ENCODE results near the gene NDUFA7.
A peak's percentile ranks its signal among the peaks of the same experiment; 100 is the strongest.

NDUFA7 gene

DNA sequence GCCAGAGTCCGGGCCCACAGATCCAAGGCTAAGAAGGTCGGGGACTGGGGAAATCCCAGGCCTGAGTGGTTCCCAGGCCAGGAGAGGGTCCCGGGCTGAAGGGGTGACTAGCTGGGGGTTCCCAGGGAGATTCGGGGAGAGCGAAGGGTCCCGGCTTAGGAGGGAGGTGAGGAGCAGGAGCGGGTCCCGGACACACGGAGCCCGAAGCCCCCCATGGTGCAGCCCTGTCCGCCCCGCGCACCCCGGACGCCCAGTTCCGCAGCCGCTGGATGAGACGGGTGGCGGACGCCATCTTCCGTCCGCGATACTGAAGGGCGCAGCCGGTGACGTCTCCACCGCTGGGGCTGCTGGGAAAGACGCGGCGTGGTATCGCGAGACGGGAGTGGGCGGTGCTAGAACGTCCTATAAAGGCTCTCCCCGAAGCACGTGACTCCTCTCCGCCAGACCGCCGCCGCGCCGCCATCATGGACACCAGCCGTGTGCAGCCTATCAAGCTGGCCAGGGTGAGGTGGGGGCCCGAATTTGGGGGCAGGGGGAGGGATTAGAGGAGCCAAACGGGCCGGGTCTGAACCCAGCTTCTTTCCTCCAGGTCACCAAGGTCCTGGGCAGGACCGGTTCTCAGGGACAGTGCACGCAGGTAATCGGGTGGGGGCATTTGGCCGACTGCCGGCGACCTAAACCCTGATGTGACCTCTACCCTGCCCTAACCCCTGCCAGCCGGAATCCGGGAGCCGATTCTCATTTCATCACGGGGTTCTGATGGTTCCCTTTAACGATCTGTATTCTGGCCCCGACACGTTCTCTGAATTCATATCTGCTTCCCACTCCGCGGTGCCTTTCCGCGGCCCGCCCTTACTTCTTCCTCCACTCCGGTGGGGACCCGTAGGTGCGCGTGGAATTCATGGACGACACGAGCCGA lies at the start of gene NDUFA7, which contains the start of gene RPS28:
TSS of gene NDUFA7 (minus strand) at position 309 of the 919 bp plus-strand sequence. CDS start at position 292, 17 bp downstream.
TSS of gene RPS28 (plus strand) at position 430 of the 919 bp plus-strand sequence. CDS start at position 465, 35 bp downstream.
- H3K4me3 ChIP-seq (ENCODE audit: low read length) = peak within 1 kb of the TSS; percentile 99
- DNase-seq (ENCODE audit: low read depth) = peak; percentile 71
- TF ChIP-seq, protein P1, sequence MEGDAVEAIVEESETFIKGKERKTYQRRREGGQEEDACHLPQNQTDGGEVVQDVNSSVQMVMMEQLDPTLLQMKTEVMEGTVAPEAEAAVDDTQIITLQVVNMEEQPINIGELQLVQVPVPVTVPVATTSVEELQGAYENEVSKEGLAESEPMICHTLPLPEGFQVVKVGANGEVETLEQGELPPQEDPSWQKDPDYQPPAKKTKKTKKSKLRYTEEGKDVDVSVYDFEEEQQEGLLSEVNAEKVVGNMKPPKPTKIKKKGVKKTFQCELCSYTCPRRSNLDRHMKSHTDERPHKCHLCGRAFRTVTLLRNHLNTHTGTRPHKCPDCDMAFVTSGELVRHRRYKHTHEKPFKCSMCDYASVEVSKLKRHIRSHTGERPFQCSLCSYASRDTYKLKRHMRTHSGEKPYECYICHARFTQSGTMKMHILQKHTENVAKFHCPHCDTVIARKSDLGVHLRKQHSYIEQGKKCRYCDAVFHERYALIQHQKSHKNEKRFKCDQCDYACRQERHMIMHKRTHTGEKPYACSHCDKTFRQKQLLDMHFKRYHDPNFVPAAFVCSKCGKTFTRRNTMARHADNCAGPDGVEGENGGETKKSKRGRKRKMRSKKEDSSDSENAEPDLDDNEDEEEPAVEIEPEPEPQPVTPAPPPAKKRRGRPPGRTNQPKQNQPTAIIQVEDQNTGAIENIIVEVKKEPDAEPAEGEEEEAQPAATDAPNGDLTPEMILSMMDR (conservative IDR thresholded peaks at IDR 0.05; ENCODE audit: low read depth, low read length) = no peak

DNA sequence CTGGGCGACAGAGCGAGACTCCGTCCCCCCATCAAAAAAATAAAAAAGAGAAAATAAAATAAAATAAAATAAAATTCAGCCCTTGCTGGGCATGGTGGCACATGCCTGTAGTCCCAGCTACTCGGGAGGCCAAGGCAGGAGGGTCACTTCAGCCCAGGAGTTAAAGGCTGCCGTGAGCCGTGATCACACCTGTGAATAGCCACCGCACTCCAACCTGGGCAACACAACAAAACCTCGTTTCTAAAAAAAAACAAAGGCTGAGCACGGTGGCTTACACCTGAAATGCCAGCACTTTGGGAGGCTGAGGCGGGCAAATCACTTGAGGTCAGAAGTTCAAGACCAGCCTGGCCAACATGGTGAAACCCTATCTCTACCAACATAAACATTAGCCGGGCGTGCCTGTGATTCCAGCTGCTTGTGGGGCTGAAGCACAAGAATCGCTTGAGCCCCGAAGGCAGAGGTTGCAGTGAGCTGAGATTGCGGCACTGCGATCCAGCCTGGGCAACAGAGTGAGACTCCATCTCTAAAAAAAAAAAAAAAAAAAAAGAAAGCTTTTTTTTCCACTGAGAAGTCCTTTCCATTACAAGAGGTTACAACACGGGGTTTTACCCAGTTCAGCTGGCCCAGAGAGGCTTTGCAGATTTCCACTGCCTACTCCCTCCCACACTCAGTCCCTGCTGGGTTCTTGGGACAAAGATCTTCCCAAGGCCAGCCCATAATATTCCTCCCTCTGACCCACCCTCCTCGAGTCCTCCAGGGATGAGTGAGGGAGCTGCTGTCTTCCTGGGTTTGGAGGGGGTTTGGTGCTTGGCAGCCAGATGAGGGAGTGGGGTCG lies 49.2 kb upstream of the NDUFA7 start:
- DNase-seq (ENCODE audit: low read depth) = no peak
- H3K4me3 ChIP-seq (ENCODE audit: low read length) = no peak overlapping the region
- TF ChIP-seq, protein P1 (conservative IDR thresholded peaks at IDR 0.05; ENCODE audit: low read depth, low read length) = no peak

DNA sequence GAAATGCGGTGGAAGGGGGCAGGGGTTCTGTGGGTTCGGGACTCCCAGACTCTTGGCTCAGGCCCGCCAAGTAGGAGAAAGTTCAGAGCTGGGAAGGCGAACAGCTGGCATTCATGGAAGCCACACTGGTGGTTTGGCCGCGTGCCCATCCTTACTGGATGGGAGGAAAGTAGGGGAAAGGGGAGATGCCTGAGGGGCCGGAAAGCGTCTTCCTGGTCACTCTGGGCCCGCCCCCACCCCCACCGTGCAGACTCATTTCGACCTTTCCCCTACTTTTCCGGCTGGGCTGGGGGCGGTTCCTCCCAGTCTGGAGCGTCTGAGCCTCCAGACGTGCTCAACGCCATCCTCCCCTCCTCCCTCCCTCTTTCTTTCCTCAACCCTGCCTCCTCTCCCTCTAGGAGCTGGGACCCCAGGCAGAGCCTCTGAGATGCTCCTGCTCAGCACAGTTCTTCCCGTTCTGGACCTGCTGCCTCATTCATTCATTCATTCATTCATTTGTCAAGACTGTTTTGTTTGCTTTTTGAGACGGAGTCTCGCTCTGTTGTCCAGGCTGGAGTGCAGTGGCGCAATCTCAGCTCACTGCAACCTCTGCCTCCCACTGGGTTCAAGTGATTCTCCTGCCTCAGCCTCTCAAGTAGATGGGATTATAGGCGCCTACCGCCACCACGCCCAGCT lies 46.3 kb upstream of the NDUFA7 start:
- H3K4me3 ChIP-seq (ENCODE audit: low read length) = peak overlapping the region; percentile 5
- peak; percentile 80 for DNase-seq (ENCODE audit: low read depth)
- TF ChIP-seq, protein P1 (conservative IDR thresholded peaks at IDR 0.05; ENCODE audit: low read depth, low read length) = no peak

DNA sequence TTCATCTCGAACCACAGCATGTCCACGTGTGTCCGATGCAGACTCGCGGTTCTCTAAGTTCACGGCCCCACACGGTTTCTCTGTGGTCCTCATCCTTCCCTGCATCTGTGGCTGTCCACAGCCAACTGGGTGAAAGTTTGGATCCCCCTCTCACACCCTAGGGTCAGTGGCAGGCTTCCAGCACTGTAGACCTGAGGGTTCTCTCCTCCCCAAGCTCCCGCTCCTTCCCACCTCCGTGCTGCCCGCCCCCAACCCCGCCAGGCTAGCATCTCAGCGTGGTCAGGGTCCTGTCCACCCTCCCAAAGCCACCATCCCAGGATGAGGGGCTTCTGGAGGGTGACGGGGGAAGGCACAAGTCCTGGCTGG lies 45.8 kb upstream of the NDUFA7 start:
- no peak overlapping the region for H3K4me3 ChIP-seq (ENCODE audit: low read length)
- TF ChIP-seq, protein P1 (conservative IDR thresholded peaks at IDR 0.05; ENCODE audit: low read depth, low read length) = no peak
- DNase-seq (ENCODE audit: low read depth) = no peak

DNA sequence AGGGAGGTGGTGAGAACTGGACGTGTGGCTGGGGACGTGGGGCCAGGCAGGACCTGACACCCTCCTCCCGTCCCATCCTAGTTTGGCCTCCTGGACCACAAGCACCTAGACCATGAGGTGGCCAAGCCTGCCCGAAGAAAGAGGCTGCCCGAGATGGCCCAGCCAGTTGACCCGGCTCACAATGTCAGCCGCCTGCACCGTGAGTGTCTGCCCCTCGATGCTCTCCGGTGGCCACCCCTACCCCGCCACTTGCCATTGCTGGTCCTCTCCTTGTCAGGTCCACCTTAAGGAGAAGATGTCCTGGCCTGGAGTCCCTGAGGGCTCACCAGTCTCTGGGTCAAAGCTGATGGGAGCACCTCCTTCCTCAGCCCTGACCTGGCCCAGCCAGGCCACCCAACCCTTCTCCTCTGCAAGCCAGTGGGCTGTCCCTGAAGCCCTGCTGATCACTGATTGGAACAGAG lies 45.0 kb upstream of the NDUFA7 start:
- no peak overlapping the region for H3K4me3 ChIP-seq (ENCODE audit: low read length)
- no peak for DNase-seq (ENCODE audit: low read depth)
- TF ChIP-seq, protein P1 (conservative IDR thresholded peaks at IDR 0.05; ENCODE audit: low read depth, low read length) = no peak

DNA sequence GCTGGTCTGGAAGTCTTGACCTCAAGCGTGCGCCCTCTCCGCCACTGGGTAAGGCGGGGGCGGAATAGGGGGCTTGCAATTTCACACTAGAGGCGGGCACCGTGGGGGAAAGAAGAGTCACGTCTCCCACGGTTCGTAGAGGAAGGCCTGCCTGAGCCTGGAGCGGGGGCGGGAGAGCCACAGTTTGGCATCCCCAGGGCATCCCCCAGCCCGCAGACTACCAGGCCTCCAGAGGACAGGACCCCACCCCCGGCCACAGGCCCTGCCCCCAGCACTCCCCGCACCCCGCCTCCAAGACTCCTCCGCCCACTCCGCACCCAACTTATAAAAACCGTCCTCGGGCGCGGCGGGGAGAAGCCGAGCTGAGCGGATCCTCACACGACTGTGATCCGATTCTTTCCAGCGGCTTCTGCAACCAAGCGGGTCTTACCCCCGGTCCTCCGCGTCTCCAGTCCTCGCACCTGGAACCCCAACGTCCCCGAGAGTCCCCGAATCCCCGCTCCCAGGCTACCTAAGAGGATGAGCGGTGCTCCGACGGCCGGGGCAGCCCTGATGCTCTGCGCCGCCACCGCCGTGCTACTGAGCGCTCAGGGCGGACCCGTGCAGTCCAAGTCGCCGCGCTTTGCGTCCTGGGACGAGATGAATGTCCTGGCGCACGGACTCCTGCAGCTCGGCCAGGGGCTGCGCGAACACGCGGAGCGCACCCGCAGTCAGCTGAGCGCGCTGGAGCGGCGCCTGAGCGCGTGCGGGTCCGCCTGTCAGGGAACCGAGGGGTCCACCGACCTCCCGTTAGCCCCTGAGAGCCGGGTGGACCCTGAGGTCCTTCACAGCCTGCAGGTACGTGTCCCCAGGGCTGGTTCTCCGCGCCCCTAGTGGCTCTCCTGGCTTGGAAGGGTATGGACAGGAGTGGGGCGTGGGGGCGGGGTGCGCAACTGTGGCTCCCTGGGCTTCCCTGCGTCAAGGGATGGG lies 42.9 kb upstream of the NDUFA7 start, which contains the start of gene ANGPTL4:
TSS of gene ANGPTL4 (plus strand) at position 353 of the 969 bp plus-strand sequence. CDS start at position 520, 167 bp downstream.
- TF ChIP-seq, protein P1 (conservative IDR thresholded peaks at IDR 0.05; ENCODE audit: low read depth, low read length) = peak; percentile 19
- no peak for DNase-seq (ENCODE audit: low read depth)
- peak within 1 kb of the TSS; percentile 51 for H3K4me3 ChIP-seq (ENCODE audit: low read length)
